ENCODE measurements around the gene SYNRG.
"Not testable (repeated sequence)": the region's sequence is repeated elsewhere in the genome, so short reads cannot be mapped to it uniquely, and the experiment has no call there.

SYNRG gene

DNA sequence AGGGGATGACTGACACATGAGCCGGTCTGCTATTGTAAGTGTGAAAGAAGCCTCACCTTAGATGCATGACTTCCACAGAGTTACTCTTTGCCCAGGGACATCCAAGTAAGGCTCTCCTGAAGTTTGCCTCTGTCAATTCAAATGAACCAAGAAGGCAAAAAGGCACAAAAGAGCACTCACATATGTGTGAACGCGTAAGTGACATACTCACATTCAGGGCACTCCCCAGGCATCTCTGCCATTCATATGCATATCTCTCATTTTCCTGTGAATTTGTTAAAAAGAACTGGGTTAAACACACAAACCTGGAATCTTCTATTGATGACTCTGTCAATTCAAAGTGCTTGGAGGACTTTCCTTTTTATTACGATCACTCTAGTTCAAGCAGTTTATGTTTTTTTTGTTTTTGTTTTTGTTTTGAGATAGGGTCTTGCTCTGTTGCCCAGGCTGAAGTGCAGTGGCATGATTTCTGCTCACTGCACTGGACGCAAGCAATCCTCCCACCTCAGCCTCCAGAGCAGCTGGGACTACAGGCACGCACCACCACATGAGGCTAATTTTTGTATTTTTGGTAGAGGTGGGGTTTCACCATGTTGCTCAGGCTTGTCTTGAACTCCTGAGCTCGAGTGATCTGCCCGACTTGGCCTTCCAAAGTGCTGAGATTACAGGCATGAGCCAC, 70.1 kb downstream of the SYNRG start:
- no peak for DNase-seq (ENCODE audit: low read depth)

DNA sequence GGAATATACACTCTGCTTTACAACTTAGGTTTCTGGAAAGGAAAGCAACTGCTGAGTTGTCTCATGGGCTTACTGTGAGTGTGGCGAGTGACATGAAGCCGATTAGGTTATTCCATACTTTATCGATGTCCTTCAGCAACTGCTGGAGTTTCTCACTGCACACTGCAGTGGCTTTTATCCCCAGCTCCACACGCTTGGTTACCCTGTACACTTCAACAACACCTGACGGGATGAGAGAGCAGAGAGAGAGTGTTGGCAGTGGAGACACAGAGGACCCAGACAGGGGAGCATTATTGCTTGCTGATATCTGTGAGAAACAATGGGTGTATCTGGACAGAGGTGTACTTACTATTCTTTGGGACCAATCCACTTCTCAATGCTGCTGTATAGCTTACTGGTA, 73.3 kb downstream of the SYNRG start:
- DNase-seq (ENCODE audit: low read depth) = no peak

DNA sequence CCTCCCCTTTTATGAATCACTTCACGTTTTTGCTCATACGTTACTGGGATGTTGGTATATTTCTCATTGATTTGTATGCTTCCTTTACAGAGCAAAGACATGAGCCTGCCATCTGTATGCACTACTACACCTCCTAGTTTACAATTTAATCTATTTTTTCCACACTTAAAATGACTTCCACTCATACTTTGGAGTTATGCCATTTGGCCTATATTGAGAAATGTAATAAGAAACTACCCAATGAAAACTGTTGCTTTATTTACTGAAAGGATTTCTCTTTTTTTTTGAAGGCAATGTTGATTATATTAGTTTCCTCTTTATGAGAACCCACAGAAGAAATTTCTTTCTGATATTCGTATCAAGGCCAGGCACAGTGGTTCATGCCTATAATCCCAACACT, 76.5 kb downstream of the SYNRG start:
- DNase-seq (ENCODE audit: low read depth) = no peak

DNA sequence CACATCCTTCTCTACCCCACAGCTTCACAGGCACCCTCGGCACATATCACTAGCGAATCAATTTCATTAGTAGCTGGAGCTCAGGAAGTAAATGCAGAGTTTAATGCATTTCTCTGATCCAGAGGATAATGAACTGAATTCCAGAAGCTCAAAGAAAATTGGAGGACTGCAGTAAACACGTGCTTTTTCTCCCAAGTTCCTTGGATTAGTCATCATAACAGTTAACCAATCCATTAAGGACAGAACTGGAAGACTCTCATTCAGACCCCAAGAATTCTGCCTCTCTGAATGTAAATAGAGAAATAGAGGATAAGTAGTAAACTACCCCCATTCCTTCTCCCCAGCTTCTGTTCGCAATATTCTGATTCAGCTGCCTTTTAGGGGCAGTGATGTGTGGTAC, 78.8 kb downstream of the SYNRG start:
- DNase-seq (ENCODE audit: low read depth) = no peak

DNA sequence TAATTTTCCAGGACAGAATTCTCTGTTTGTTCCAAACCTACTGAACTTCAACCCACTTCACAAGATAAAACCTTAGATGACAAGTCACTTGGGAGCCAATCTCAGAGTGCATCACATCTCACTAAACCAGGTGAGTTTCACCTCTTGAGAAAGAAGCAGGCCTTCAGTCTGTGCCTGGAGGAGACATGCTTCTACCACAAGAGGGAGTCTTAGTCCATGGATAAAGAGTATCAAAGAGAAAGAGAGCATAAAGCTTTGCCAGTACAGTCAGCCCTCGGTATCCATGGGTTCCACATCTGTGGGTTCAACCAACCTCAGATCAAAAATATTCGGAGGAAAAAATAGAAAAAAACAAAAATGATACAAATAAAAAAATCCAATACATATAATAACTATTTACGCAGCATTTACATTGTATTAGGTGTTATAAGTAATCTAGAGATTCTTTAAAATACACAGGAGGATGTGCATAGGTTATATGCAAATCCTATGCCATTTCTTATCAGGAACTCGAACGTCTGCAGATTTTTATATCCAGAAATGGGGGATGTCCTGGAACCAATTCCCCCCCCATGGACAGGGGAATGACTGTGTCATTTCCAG, 81.9 kb downstream of the SYNRG start:
- no peak for DNase-seq (ENCODE audit: low read depth)

DNA sequence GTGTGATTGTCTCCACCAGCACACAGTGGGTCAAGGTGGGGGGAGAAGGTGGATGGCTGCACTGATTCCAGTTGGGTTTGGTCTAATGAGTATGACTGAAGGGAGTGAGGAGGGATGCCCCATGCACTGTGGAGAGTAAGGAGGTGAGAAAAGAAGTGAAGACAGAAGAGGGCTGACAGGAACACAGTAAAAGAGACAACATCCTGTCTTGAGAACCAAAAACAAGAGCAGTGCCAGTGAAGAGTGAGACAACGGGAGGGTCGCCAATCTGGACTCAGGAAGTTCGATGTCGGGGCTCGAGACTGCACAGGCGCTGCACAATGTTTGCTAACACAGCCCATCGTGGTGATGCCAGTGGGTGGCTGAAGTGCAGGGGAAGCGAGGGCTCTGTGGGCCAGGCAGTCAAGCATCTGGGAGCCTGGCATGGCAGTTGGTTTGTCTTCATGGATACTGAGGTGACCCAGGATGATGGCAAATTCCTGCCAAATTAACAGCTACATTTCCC, 85.5 kb downstream of the SYNRG start:
- DNase-seq (ENCODE audit: low read depth) = no peak

DNA sequence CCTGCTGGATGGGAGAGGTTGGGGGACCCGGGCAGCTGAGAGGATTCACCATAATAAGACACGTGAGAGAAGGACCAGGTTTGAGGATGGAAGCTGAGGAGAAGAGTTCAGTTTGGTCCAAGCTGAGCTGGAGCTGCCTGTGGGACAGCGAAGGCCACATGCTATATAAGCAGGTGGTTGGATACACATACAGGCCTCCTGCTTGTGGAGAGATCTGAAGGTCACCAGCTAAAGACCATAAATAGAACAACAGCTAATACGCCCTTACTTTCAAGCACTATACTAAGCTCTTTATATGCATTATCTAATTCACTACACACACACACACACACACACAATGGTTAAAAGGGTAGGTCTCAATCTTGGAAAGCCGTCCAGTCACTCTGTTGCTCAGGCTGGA, 87.4 kb downstream of the SYNRG start:
- DNase-seq (ENCODE audit: low read depth) = no peak

DNA sequence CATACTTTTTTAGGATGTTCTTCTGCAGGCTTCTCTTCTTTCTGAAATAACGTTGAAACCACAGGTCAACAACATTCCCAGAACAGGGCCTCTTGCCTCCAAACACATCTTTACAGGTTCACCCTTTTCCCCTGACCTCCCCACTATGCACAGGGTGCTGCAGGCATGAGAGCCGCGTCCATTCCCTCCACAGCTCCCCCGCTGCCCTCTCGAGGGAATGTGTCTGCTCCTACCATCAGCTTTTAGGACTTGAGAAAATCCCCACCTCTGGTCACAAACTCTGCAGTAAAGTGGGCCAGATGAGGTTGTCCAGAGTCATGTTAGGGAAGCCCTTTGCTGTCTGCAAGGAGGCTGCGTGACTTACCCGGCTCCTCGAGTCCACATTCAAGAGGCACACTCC, 89.0 kb downstream of the SYNRG start:
- DNase-seq (ENCODE audit: low read depth) = no peak

DNA sequence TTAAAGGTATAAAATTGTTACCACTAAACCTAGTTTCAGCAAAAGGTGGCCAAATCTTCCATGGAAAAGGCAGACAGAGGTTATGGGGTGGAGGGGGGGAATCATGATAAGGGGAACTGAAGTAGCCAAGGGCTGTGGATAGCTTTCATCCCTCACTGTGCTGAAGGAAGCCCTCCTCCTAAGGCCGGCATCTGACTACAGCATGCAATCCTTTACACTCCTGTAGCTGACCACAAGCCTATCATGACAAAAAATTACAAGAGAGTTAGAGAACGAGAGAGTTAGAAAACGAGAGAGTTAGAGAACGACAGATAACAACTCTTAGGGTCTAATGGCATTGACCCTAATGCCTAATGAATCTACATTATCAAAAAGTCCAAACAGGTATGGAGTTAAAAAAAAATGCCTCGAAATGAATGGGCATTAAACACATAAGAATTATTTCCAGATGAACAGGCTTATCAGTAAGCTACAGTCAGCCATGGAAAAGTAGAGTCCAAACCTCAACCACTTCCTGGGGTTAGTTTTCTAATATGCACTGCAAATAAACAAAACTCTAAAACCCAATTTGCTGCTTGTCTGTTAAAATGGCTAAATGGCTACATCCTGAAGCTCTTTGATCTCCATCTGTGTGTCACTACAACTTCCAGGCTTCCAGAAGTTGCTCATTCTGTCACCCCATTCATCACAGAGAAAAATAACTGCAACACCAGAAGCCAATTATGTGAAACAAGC, 89.8 kb downstream of the SYNRG start:
- no peak for DNase-seq (ENCODE audit: low read depth)

DNA sequence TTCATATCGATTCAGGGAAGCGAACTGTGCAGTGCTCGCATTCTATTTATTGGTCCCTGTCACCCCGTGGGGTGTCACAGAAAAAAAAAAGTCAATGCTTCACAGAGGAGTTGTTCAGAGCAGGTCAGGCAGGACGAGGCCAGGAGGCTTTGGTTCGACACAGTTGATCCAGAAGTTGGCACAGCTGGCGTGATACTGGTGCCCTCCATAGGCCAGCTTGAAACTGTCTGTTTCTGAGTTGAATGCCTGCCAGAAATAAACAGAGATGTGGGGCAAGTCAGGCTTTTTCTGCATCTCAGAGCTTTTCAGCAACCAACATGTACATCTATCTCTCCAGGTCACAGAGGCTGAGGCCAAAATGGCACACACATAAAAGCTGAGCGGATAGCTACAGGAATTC, 90.4 kb downstream of the SYNRG start:
- no peak for DNase-seq (ENCODE audit: low read depth)

DNA sequence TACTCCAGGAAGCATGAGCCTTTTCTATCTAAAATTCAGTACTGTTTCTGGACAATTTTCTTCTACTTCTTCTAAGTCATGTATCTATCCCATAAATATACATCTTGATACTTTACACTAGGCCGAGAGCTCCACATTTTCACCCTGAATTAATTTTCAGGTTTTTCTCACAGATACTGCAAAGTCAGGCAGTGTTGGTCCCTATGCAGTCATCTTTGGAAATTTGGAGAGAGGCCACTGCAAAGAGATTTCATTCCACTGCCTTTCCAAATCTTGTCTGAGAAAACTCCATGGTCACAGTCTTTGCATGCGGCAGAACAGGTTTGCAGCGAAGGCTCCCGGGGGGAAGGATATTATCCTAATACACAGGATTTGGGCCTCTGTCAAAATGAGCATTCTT, 91.3 kb downstream of the SYNRG start:
- no peak for DNase-seq (ENCODE audit: low read depth)

DNA sequence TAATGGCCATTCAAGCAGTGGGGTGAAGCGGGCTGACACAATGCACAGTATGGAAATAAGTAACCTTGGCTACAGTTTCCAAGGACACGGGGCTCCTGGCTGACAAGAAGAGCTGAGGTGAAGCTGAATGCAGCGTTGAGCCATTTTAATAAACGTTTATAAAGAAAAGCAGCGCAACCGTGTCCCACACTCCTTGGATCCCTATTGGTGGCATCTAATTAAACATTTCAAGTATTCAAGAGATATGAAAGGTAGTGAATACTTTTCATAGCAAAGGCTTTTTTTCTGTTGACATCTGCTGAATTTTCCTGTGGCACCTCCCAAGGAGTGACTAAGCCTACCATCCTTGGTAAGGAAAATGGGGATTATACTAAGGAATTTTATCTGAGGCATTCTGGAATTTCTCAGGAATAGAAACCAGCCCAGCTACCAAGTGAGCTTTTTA, 93.1 kb downstream of the SYNRG start:
- peak; percentile 15 for DNase-seq (ENCODE audit: low read depth)

DNA sequence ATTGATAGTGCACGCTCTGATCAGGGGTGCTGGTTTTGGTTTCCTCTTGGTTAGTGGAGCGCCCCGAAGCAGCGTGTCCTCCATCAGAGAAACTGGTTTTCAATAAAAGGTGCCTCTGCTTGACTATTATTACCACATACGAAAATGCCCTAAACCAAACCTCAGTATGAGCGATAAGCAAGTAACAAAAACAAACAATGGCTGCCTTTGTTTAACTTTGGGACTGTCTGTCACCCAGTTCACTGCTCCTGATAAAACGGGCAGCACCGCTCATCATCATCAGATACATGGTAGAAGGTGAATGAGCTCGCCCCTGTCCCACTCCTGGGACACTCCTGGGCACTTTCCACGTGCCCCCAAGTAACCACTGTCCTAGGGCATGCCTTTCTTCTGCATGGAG, 95.5 kb downstream of the SYNRG start:
- no peak for DNase-seq (ENCODE audit: low read depth)

DNA sequence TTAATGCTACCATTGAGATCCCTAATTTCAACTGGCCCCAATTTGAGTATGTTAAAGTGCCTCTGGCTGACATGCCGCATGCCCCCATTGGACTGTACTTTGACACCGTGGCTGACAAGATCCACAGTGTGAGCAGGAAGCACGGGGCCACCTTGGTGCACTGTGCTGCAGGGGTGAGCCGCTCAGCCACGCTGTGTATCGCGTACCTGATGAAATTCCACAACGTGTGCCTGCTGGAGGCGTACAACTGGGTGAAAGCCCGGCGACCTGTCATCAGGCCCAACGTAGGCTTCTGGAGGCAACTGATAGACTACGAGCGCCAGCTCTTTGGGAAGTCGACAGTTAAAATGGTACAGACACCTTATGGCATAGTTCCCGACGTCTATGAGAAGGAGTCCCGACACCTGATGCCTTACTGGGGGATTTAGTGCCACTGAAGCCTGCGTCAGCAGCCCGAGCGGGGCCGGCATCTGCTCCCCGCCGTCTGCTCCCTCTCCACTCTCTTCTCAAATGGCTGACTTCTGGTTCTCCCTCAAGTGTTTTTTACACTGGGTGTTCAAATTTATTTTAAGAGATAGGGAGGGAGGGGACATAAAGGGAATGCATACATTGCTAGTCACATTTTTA, 96.7 kb downstream of the SYNRG start:
- no peak for DNase-seq (ENCODE audit: low read depth)

DNA sequence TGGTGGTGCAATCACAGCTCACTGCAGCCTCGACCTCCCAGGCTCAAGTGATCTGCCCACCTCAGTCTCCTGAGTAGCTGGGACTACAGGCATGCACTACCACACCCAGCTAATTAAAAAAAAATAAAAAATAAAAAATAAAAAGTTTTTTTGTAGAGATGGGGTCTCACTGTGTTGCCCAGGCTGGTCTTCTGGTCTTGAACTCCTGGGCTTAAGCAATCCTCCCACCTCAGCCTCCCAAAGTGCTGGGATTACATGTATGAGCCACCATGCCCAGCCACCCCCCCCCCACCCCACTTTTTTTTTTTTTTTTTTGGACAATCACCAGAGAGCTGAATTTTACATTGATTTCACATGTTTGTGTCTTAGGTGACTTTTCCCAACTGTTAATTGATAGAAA, 97.6 kb downstream of the SYNRG start:
- DNase-seq (ENCODE audit: low read depth) = not testable (repeated sequence)

DNA sequence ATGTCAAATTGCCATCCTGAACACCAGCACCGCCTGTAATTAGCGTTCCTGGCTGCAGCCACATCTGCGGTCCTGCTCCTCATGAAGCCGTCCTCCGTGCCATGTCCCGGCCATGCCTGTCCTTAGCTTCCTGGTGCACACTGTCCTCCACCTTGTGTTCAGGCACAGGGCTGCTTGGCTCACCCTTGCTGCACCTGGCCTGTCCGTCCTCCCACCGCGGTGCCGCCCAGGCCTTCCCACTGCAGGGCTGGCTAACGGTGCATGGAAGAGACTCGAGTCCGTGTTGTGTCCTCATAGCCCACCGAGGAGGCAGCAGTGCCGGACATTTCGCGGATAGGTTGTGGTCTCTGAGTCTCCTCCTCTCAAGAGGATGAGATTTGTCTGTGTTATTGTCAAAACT, 99.2 kb downstream of the SYNRG start:
- DNase-seq (ENCODE audit: low read depth) = no peak

DNA sequence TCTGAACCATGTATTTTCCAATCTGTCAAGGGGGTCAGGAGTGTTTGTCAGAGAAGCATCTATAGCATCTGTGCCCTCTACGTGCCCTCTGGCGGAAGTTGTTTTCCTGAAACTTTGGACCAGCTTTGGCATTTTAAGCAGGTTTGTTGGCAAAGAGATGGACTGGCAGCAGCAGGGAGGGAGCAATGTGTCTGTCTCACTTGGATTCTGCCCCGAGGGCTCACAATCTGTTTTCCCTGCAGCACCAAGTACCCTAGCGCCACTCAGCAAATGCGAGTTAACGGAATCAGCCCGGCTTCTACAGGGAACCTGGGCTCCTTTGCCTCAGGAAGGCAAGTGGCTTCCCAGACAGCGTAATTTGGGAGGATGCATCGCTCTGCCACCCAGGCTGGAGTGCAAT, 102.1 kb downstream of the SYNRG start:
- no peak for DNase-seq (ENCODE audit: low read depth)

DNA sequence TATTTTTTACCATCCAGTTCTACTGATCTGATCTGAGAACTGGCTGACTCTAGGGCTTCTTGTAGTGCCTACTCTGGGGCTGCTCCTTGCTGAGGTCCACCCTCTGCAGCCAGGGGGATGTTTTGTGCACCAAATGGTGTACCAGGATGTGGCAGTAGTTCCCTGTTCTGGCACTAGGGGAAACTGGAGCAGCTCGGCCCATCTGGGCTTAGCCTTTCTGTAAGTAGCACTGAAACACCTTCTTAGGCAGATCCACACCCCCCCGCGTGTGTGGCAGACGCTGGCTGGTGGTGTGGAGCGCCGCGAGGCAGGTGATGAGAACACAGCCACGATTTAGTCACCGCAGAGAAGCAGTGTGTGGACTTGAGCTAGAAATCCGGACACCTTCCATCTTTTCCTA, 102.5 kb downstream of the SYNRG start:
- DNase-seq (ENCODE audit: low read depth) = no peak

DNA sequence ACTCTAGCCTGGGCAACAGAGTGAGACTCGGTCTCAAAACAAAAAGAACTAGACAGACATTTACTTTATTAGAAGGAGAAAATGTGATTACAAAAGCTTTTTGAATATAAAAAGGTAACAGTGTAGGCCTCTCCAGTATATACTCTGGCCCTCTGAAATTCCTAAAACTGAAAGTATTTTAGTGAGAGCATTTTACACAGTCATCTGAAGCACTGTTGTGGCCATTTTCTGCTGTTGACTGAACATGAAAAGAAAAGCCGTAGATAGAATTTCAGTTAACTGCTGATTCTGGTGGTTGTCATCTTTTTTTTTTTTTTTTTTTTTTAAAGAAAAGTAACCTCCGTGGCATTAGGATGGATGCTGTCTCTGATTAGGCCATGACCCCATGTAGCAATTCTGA, 103.9 kb downstream of the SYNRG start:
- DNase-seq (ENCODE audit: low read depth) = no peak

DNA sequence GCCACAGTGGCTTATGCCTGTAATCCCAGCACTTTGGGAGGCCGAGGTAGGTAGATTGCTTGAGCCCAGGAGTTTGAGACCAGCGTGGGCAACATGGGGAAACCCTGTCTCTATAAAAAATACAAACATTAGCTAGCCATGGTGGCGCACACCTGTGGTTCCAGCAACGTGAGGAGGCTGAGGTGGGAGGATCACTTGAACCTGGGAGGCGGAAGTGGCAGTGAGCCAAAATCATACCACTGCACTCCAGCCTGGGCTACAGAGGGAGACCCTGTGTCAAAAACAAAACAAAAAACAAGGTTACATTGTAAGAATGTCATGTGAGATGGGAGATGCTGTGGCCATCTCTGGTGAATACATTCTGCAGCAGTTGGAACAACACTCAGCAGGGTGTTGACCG, 106.1 kb downstream of the SYNRG start:
- DNase-seq (ENCODE audit: low read depth) = no peak

DNA sequence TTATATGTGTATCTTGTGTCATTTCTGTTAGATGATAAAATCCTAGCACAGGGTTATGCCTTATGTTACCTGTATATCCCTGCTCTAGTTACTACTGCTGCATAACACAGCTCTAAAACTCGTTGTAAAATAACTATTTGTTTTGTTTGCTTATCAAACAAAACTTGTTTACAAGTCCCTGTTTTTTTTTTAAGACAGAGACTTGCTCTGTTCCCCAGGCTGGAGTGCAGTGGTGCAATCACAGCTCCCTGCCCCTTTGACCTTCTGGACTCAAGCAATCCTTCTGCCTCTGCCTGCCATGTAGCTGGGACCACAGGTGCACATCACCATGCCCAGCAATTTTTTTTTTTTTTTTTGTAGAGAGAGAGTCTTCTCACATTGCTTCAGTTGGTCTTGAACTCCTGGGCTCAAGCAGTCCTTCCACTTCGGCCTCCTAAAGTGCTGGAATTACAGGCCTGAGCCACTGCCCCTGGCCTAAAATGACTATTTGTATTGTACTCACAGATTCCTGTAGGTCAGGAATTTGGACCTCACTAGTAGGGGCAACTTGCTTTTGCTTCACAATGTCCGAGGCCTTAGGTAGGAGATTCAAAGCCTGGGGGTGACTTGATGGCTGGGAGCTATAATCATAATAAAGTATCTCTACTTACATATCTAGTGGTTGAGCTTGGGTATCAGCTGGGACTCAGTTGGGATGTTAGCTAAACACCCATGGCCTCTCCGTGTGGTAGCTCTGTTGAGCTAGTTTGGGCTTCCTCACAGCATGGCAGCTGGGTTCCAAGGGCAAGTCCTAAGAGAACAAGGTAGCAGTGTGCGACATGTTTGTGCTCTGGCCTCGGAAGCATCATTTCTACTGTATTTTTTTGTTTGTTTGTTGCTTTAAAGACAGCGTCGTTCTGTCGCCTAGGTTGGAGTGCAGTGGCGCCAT, 106.9 kb downstream of the SYNRG start:
- DNase-seq (ENCODE audit: low read depth) = no peak

DNA sequence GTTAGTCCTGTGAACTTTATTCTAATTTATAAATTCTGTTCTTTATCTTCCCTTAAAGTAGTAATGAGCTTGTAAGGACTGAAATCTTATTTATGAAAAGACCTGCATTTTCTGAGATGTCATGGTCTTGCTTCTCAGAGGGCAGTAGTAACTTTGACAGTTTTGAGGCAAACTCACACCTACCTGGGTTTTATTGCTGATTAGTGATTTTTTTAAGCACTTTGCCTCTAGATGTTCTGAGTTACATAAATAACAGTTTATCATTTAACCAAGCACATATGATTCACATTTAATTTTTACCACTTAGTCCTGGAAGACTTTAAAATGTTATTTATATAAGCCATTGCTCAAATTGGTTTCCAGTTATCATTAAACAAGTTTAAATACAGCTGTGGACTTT, 108.8 kb downstream of the SYNRG start:
- no peak for DNase-seq (ENCODE audit: low read depth)
